Measurements from ENCODE around the gene ZRANB3. TPM values are rescaled to one million over a fixed set of nuclear protein-coding genes. Genes with fewer than 3 reads are reported as not detected.

ZRANB3 gene
- total and polyA plus RNA-seq, 10 of the 15 experiments (the other 5 are each of a cell fraction or from before 2014, with no cell fraction given), result 5.6 to 11.4 (median 9.9) TPM

DNA sequence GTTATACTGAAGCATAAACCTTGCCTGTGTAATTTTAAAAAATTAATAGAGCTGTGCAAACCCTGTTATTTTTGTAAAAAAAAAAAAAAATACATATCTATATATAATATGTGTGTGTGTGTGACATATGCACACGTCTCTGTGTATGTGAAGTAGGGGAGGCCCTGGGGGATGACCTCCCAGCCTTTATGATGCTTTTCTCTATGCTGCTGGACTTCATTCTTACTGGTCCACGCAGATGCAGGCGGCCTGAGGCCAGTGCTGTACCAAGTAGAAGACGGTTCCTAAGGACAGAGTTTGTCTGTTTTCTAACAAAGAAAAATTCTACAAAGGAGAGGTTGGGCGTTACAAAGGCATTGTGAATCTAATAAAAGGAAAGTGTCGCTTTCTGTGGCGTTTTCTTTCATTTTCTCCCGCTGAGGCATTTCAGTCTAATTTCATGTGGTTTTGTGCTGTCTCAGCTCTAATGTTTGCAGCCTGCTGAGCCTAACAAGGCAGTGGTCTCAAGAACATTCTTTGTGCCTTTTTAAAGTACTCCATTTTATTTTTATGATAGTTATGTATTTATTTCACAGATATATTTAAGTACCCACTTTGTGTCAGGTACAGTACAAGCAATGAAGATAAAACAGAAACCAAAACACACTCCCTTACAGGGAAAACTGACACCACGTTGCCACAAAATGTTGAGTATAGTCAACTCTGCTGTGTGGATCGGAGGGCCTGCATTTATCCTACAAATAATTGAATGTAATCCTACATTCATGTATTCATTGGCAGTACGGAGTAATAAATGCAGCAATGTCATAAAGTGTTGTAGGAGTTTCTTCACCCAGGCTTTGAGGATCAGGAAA lies 360.9 kb downstream of the ZRANB3 start:
- H3K27me3 ChIP-seq (replicated peaks in 1 of 2; ENCODE audit: control insufficient read depth in 2 of 2, insufficient read depth in 2 of 2, low read length in 1 of 2), result no peaks in the 10 kb centered on the region
- no peak overlapping the region for H3K9ac ChIP-seq (ENCODE audit: control insufficient read depth, insufficient read depth, low read length)
- no peak for ATAC-seq
- H3K79me2 ChIP-seq (ENCODE audit: control insufficient read depth, insufficient read depth, low read length), result no peaks in the 10 kb centered on the region
- ChIA-PET RAD21 (ENCODE audit: unreplicated experiment) (no interaction called here), SMC1A (ENCODE audit: uncharacterized antibody, unreplicated experiment) (interaction anchor here (0.6 kb wide), 1 partner anchor 37 kb away, joined by 3 read pairs; no protein-coding TSS in a partner anchor), POLR2A (no interaction called here), CTCF (no interaction called here)
- FAIRE-seq, result no peak
- BruUV-seq (replicated peaks), result no TSS peak
- intact Hi-C loops (cut with micrococcal nuclease; ENCODE audit: unreplicated experiment) (no loop called here), in situ Hi-C loops (cut with MboI) (no loop called here)
- H3K4me1 ChIP-seq (ENCODE audit: control insufficient read depth, insufficient read depth, low read length), result no peaks in the 10 kb centered on the region
- no peak overlapping the region for H3K4me3 ChIP-seq
- peaks cover 4 to 30% of the 10 kb centered on the region in 2 experiments for H3K36me3 ChIP-seq (ENCODE audit: control insufficient read depth in 2 of 2, insufficient read depth in 2 of 2, low read length in 1 of 2)
- H2AFZ ChIP-seq (ENCODE audit: control insufficient read depth, low read depth, low read length), result no peak overlapping the region
- no peak overlapping the region for H3K4me2 ChIP-seq (ENCODE audit: control insufficient read depth, insufficient read depth)
- no peaks in the 10 kb centered on the region for H4K20me1 ChIP-seq (ENCODE audit: control insufficient read depth, insufficient read depth)
- TF ChIP-seq HDGF (IDR thresholded peaks at IDR 0.05) (no peak), ZNF24 (IDR thresholded peaks at IDR 0.05) (no peak)
- H3K9me3 ChIP-seq (replicated peaks; ENCODE audit: control insufficient read depth, insufficient read depth, low read length), result no peaks in the 10 kb centered on the region
- no peak overlapping the region for H3K27ac ChIP-seq (ENCODE audit: control insufficient read depth, insufficient read depth)
- WGBS (ENCODE audit: insufficient coverage, insufficient replicate concordance, low lambda C conversion rate, missing lambda C conversion rate), result 98% methylated on average over 11 of the region's 11 CpGs
- no peak for DNase-seq (ENCODE audit: low read depth, low spot score)

DNA sequence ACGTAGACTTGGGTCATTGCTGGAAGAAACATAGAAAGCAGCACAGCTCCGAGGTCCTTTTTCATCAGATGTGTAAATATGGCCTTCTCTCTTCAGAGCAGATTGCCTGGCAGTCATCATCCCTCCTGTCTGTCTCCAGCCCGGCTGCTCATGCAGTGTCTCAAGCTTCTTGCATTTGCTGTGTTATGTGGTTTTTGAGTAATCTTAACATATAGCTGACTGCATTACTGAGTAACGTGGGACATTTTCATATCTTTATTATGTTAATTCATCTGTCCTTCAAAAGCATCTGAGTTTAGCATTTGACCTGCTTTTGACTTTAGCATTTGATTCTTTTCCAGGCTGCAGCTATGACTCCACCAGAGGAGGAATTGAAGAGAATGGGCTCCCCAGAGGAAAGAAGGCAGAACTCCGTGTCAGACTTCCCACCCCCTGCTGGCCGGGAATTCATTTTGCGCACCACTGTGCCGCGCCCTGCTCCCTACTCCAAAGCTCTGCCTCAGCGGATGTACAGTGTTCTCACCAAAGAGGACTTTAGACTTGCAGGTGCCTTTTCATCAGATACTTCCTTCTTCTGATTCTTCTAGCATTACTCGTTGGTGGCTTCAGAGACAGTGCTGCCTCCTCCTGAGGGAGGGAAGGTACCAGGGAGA lies 362.7 kb downstream of the ZRANB3 start:
- H2AFZ ChIP-seq (ENCODE audit: control insufficient read depth, low read depth, low read length), result no peak overlapping the region
- H3K4me3 ChIP-seq, result no peak overlapping the region
- no TSS peak for BruUV-seq (replicated peaks)
- H3K4me2 ChIP-seq (ENCODE audit: control insufficient read depth, insufficient read depth), result no peak overlapping the region
- CTCF ChIA-PET, result interaction anchor here (1.1 kb wide), 1 partner anchor 164 kb away, joined by 4 read pairs; no protein-coding TSS in a partner anchor
- intact Hi-C loops (cut with micrococcal nuclease; ENCODE audit: unreplicated experiment) (no loop called here), in situ Hi-C loops (cut with MboI) (no loop called here)
- RAD21 ChIA-PET (ENCODE audit: unreplicated experiment), result no interaction called here
- DNase-seq (ENCODE audit: low read depth, low spot score) (no peak), FAIRE-seq (no peak), ATAC-seq (no peak)
- no peak overlapping the region for H3K9ac ChIP-seq (ENCODE audit: control insufficient read depth, insufficient read depth, low read length)
- peaks cover 5 to 34% of the 10 kb centered on the region in 2 experiments for H3K36me3 ChIP-seq (ENCODE audit: control insufficient read depth in 2 of 2, insufficient read depth in 2 of 2, low read length in 1 of 2)
- no peaks in the 10 kb centered on the region for H3K79me2 ChIP-seq (ENCODE audit: control insufficient read depth, insufficient read depth, low read length)
- no peaks in the 10 kb centered on the region for H3K9me3 ChIP-seq (replicated peaks; ENCODE audit: control insufficient read depth, insufficient read depth, low read length)
- no peaks in the 10 kb centered on the region for H3K4me1 ChIP-seq (ENCODE audit: control insufficient read depth, insufficient read depth, low read length)
- WGBS (ENCODE audit: insufficient coverage, insufficient replicate concordance, low lambda C conversion rate, missing lambda C conversion rate), result 90% methylated on average over 11 of the region's 11 CpGs
- SMC1A ChIA-PET (ENCODE audit: uncharacterized antibody, unreplicated experiment), result no interaction called here
- POLR2A ChIA-PET, result no interaction called here
- no peaks in the 10 kb centered on the region for H3K27me3 ChIP-seq (replicated peaks in 1 of 2; ENCODE audit: control insufficient read depth in 2 of 2, insufficient read depth in 2 of 2, low read length in 1 of 2)
- H4K20me1 ChIP-seq (ENCODE audit: control insufficient read depth, insufficient read depth), result no peaks in the 10 kb centered on the region
- no peak overlapping the region for H3K27ac ChIP-seq (ENCODE audit: control insufficient read depth, insufficient read depth)
- TF ChIP-seq NFXL1 (IDR thresholded peaks at IDR 0.05; ENCODE audit: borderline replicate concordance) (no peak), RAD51 (IDR thresholded peaks at IDR 0.05) (no peak), RCOR1 (conservative IDR thresholded peaks at IDR 0.05; ENCODE audit: low read depth, low read length) (no peak), GATAD2B (conservative IDR thresholded peaks at IDR 0.05; ENCODE audit: low read depth) (no peak), SMC3 (IDR thresholded peaks at IDR 0.05; ENCODE audit: borderline replicate concordance, low read length) (no peak), SRF (IDR thresholded peaks at IDR 0.05; ENCODE audit: low read depth in 2 of 2, low read length in 2 of 2) (no peak), STAT1 (conservative IDR thresholded peaks at IDR 0.05) (no peak), ZNF274 (IDR thresholded peaks at IDR 0.05; ENCODE audit: insufficient read depth, insufficient read length) (no peak), TBL1XR1 (IDR thresholded peaks at IDR 0.05; ENCODE audit: low read depth, low read length) (no peak)
- TF ChIP-seq, protein P1, sequence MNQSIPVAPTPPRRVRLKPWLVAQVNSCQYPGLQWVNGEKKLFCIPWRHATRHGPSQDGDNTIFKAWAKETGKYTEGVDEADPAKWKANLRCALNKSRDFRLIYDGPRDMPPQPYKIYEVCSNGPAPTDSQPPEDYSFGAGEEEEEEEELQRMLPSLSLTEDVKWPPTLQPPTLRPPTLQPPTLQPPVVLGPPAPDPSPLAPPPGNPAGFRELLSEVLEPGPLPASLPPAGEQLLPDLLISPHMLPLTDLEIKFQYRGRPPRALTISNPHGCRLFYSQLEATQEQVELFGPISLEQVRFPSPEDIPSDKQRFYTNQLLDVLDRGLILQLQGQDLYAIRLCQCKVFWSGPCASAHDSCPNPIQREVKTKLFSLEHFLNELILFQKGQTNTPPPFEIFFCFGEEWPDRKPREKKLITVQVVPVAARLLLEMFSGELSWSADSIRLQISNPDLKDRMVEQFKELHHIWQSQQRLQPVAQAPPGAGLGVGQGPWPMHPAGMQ (IDR thresholded peaks at IDR 0.05; ENCODE audit: borderline replicate concordance), result no peak
- TF ChIP-seq, protein P2, sequence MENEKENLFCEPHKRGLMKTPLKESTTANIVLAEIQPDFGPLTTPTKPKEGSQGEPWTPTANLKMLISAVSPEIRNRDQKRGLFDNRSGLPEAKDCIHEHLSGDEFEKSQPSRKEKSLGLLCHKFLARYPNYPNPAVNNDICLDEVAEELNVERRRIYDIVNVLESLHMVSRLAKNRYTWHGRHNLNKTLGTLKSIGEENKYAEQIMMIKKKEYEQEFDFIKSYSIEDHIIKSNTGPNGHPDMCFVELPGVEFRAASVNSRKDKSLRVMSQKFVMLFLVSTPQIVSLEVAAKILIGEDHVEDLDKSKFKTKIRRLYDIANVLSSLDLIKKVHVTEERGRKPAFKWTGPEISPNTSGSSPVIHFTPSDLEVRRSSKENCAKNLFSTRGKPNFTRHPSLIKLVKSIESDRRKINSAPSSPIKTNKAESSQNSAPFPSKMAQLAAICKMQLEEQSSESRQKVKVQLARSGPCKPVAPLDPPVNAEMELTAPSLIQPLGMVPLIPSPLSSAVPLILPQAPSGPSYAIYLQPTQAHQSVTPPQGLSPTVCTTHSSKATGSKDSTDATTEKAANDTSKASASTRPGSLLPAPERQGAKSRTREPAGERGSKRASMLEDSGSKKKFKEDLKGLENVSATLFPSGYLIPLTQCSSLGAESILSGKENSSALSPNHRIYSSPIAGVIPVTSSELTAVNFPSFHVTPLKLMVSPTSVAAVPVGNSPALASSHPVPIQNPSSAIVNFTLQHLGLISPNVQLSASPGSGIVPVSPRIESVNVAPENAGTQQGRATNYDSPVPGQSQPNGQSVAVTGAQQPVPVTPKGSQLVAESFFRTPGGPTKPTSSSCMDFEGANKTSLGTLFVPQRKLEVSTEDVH (IDR thresholded peaks at IDR 0.05; ENCODE audit: low read depth, partially characterized antibody), result no peak

All from GM12878 (cell line).